IMR-90 (cell line): ENCODE results near the gene ARHGAP5.

Experiments
- CEBPB ChIP-seq: IDR thresholded peaks from 2 replicates; pipeline ENCODE4 v1.6.1; 2012; ENCODE audit warnings: low read depth, low read length, improper control_type of control experiment
- FOS ChIP-seq: fragments of 150-350 bp; IDR thresholded peaks from 2 replicates; pipeline ENCODE4 v1.6.1; 2016; ENCODE audit warnings: low read depth, low read length
- MAZ ChIP-seq: IDR thresholded peaks from 2 replicates; pipeline ENCODE4 v1.6.1; 2012; ENCODE audit warnings: low read depth, mild to moderate bottlenecking, low read length, improper control_type of control experiment, moderate library complexity, borderline replicate concordance
- MXI1 ChIP-seq: IDR thresholded peaks from 2 replicates; pipeline ENCODE4 v1.6.1; 2012; ENCODE audit warnings: low read depth, mild to moderate bottlenecking, low read length, moderate library complexity, borderline replicate concordance
- POLR2A ChIP-seq: IDR thresholded peaks from 2 replicates; pipeline ENCODE4 v1.6.1; 2012; ENCODE audit warnings: mild to moderate bottlenecking, low read depth, low read length
- RAD21 ChIP-seq: IDR thresholded peaks from 2 replicates; pipeline ENCODE4 v1.6.1; 2012; ENCODE audit warnings: low read length, improper control_type of control experiment
- RCOR1 ChIP-seq: IDR thresholded peaks from 2 replicates; pipeline ENCODE4 v1.6.1; 2012; ENCODE audit warnings: mild to moderate bottlenecking, low read length, improper control_type of control experiment; ENCODE audit not compliant: insufficient replicate concordance
- SMC3 ChIP-seq: fragments of 150-350 bp; IDR thresholded peaks from 2 replicates; pipeline ENCODE4 v1.6.1; 2016; ENCODE audit warnings: low read depth, mild to moderate bottlenecking, antibody characterized with exemption, low read length, moderate library complexity
- TF ChIP-seq, protein P1 (sequence below): conservative IDR thresholded peaks from 2 replicates; pipeline ENCODE4 v1.5.1; 2012; ENCODE audit warnings: mild to moderate bottlenecking, low read depth, low read length, improper control_type of control experiment
- TF ChIP-seq, protein P2 (sequence below): fragments of 150-350 bp; IDR thresholded peaks from 2 replicates; pipeline ENCODE4 v1.6.1; 2017; ENCODE audit warnings: mild to moderate bottlenecking, antibody characterized with exemption, low read length, low read depth

DNA sequence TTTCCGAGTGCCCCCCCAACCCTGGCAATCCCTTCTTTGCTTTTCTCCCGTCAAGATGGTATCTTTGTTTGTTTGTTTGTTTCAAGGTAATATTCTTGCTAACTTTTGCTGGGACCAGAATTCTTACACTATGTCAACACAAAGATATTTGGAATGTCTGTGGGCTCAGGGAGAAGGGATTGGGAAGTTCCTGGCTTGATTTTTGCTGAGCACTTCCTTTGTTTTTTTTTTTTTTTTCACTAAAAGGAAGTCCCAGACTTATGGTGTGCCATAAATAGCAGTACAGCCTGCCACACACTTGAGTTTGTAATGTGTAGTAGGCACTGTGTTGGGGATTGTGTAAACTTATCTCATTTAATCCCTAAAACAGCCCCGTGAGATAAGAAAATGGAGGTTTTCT lies 113.6 kb downstream of the ARHGAP5 start:
- TF ChIP-seq RAD21 (no peak), FOS (no peak), POLR2A (no peak), MAZ (no peak), RCOR1 (no peak), SMC3 (no peak), MXI1 (no peak), CEBPB (no peak)
- TF ChIP-seq, protein P1, sequence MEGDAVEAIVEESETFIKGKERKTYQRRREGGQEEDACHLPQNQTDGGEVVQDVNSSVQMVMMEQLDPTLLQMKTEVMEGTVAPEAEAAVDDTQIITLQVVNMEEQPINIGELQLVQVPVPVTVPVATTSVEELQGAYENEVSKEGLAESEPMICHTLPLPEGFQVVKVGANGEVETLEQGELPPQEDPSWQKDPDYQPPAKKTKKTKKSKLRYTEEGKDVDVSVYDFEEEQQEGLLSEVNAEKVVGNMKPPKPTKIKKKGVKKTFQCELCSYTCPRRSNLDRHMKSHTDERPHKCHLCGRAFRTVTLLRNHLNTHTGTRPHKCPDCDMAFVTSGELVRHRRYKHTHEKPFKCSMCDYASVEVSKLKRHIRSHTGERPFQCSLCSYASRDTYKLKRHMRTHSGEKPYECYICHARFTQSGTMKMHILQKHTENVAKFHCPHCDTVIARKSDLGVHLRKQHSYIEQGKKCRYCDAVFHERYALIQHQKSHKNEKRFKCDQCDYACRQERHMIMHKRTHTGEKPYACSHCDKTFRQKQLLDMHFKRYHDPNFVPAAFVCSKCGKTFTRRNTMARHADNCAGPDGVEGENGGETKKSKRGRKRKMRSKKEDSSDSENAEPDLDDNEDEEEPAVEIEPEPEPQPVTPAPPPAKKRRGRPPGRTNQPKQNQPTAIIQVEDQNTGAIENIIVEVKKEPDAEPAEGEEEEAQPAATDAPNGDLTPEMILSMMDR: no peak
- TF ChIP-seq, protein P2, sequence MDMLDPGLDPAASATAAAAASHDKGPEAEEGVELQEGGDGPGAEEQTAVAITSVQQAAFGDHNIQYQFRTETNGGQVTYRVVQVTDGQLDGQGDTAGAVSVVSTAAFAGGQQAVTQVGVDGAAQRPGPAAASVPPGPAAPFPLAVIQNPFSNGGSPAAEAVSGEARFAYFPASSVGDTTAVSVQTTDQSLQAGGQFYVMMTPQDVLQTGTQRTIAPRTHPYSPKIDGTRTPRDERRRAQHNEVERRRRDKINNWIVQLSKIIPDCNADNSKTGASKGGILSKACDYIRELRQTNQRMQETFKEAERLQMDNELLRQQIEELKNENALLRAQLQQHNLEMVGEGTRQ: no peak
